ENCODE measurements around the gene RAB3IL1.

RAB3IL1 gene

GRCh38 chr11:61928606-61929005 lies 11.2 kb upstream of the RAB3IL1 start:
- Histone ChIP-seq H3K27me3 (ENCODE audit: insufficient read depth, low read depth) (no peaks in the 10 kb centered on the region), H4K20me1 (ENCODE audit: insufficient read depth) (no peaks in the 10 kb centered on the region), H3K4me1 (ENCODE audit: low read depth, poor library complexity, severe bottlenecking) (no peaks in the 10 kb centered on the region), H3K4me3 (IDR thresholded peaks at IDR 0.05; ENCODE audit: insufficient read depth, low read depth, low read length) (no peak overlapping the region), H3K36me3 (ENCODE audit: insufficient read depth) (no peaks in the 10 kb centered on the region), H3K27ac (no peak overlapping the region), H3K79me2 (ENCODE audit: insufficient read depth, low read depth) (no peaks in the 10 kb centered on the region), H2AFZ (ENCODE audit: low read depth) (no peak overlapping the region), H3K4me2 (no peak overlapping the region), H3K9ac (no peak overlapping the region)
- TF ChIP-seq CTCF (conservative IDR thresholded peaks at IDR 0.05; ENCODE audit: low read depth, low read length): no peak

- no peak for TF ChIP-seq CTCF (conservative IDR thresholded peaks at IDR 0.05; ENCODE audit: low read depth, low read length)
- H3K27ac ChIP-seq: no peak overlapping the region
- H3K36me3 ChIP-seq (ENCODE audit: insufficient read depth): no peaks in the 10 kb centered on the region
- H2AFZ ChIP-seq (ENCODE audit: low read depth): no peak overlapping the region
- no peak overlapping the region for H3K4me3 ChIP-seq (IDR thresholded peaks at IDR 0.05; ENCODE audit: insufficient read depth, low read depth, low read length)
- H3K4me2 ChIP-seq: no peak overlapping the region
- no peaks in the 10 kb centered on the region for H3K27me3 ChIP-seq (ENCODE audit: insufficient read depth, low read depth)
- H4K20me1 ChIP-seq (ENCODE audit: insufficient read depth): no peaks in the 10 kb centered on the region
- no peak overlapping the region for H3K9ac ChIP-seq
- no peaks in the 10 kb centered on the region for H3K4me1 ChIP-seq (ENCODE audit: low read depth, poor library complexity, severe bottlenecking)
- H3K79me2 ChIP-seq (ENCODE audit: insufficient read depth, low read depth): no peaks in the 10 kb centered on the region
Observed at GRCh38 chr11:61927501-61927900, 10.1 kb upstream of the RAB3IL1 start.

- H3K27me3 ChIP-seq (ENCODE audit: insufficient read depth, low read depth): no peaks in the 10 kb centered on the region
- H3K36me3 ChIP-seq (ENCODE audit: insufficient read depth): no peaks in the 10 kb centered on the region
- H4K20me1 ChIP-seq (ENCODE audit: insufficient read depth): no peaks in the 10 kb centered on the region
- no peaks in the 10 kb centered on the region for H3K79me2 ChIP-seq (ENCODE audit: insufficient read depth, low read depth)
- H3K4me3 ChIP-seq (IDR thresholded peaks at IDR 0.05; ENCODE audit: insufficient read depth, low read depth, low read length): no peak overlapping the region
- no peak overlapping the region for H3K4me2 ChIP-seq
- no peak overlapping the region for H3K9ac ChIP-seq
- no peak overlapping the region for H2AFZ ChIP-seq (ENCODE audit: low read depth)
- H3K27ac ChIP-seq: no peak overlapping the region
- H3K4me1 ChIP-seq (ENCODE audit: low read depth, poor library complexity, severe bottlenecking): no peaks in the 10 kb centered on the region
- TF ChIP-seq CTCF (conservative IDR thresholded peaks at IDR 0.05; ENCODE audit: low read depth, low read length): no peak
Observed at GRCh38 chr11:61926235-61926634, 8.9 kb upstream of the RAB3IL1 start.

- H3K4me2 ChIP-seq: no peak overlapping the region
- no peak for TF ChIP-seq CTCF (conservative IDR thresholded peaks at IDR 0.05; ENCODE audit: low read depth, low read length)
- H3K79me2 ChIP-seq (ENCODE audit: insufficient read depth, low read depth): no peaks in the 10 kb centered on the region
- H2AFZ ChIP-seq (ENCODE audit: low read depth): no peak overlapping the region
- no peak overlapping the region for H3K9ac ChIP-seq
- no peaks in the 10 kb centered on the region for H3K4me1 ChIP-seq (ENCODE audit: low read depth, poor library complexity, severe bottlenecking)
- H3K36me3 ChIP-seq (ENCODE audit: insufficient read depth): no peaks in the 10 kb centered on the region
- no peaks in the 10 kb centered on the region for H4K20me1 ChIP-seq (ENCODE audit: insufficient read depth)
- H3K4me3 ChIP-seq (IDR thresholded peaks at IDR 0.05; ENCODE audit: insufficient read depth, low read depth, low read length): no peak overlapping the region
- H3K27me3 ChIP-seq (ENCODE audit: insufficient read depth, low read depth): no peaks in the 10 kb centered on the region
- H3K27ac ChIP-seq: no peak overlapping the region
Observed at GRCh38 chr11:61925736-61926135, 8.4 kb upstream of the RAB3IL1 start.

- no peak overlapping the region for H3K4me3 ChIP-seq (IDR thresholded peaks at IDR 0.05; ENCODE audit: insufficient read depth, low read depth, low read length)
- no peak for TF ChIP-seq CTCF (conservative IDR thresholded peaks at IDR 0.05; ENCODE audit: low read depth, low read length)
- no peaks in the 10 kb centered on the region for H3K36me3 ChIP-seq (ENCODE audit: insufficient read depth)
- H4K20me1 ChIP-seq (ENCODE audit: insufficient read depth): no peaks in the 10 kb centered on the region
- H3K9ac ChIP-seq: no peak overlapping the region
- no peaks in the 10 kb centered on the region for H3K79me2 ChIP-seq (ENCODE audit: insufficient read depth, low read depth)
- no peak overlapping the region for H3K4me2 ChIP-seq
- H2AFZ ChIP-seq (ENCODE audit: low read depth): no peak overlapping the region
- H3K27ac ChIP-seq: no peak overlapping the region
- H3K27me3 ChIP-seq (ENCODE audit: insufficient read depth, low read depth): no peaks in the 10 kb centered on the region
- no peaks in the 10 kb centered on the region for H3K4me1 ChIP-seq (ENCODE audit: low read depth, poor library complexity, severe bottlenecking)
Observed at GRCh38 chr11:61924064-61924455, 6.7 kb upstream of the RAB3IL1 start.

Measured in KMS-11 (cell line).